Panc1 (cell line): ENCODE results near the gene TRIML2.

Experiments used
- POLR2AphosphoS5 ChIP-seq: IDR thresholded peaks from 2 replicates; pipeline ENCODE4 v1.6.1; 2012; ENCODE audit warnings: mild to moderate bottlenecking, low read depth, low read length, moderate library complexity
- TF ChIP-seq, protein P1 (sequence below): fragments of 450-650 bp; IDR thresholded peaks from 2 replicates; pipeline ENCODE4 v1.5.1; 2017; ENCODE audit warnings: mild to moderate bottlenecking

DNA sequence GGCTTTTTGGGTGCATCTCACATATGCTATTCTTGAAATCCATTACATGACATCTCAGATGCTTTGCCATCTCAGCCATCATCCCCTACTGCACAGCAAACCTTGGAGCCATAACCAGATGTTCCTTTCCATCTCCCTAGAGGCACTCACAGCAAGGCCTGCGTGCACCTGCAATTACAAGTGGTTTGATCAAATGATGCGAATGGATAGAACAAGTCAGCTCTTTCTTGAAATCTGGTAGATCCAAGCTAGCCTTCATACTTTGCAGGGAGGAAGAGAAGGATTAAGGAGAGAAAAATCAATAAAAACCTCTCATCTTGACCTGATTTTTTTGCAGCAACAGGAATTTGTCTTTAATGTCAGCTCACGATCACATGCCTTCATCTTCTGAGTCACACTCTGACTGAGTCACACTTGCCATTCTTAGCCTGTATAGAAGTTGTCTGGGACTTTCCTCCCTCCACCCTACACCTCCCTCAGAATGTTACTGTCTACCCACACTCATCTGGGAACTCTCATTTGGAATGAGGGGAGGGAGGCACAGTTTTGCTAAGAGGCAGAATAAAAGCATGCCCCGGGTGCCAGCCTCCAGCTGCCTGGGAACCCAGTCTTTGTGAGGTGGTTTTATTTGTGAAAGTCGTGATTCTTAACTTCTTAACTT is 17.9 kb upstream of the TRIML2 start:
- TF ChIP-seq, protein P1, sequence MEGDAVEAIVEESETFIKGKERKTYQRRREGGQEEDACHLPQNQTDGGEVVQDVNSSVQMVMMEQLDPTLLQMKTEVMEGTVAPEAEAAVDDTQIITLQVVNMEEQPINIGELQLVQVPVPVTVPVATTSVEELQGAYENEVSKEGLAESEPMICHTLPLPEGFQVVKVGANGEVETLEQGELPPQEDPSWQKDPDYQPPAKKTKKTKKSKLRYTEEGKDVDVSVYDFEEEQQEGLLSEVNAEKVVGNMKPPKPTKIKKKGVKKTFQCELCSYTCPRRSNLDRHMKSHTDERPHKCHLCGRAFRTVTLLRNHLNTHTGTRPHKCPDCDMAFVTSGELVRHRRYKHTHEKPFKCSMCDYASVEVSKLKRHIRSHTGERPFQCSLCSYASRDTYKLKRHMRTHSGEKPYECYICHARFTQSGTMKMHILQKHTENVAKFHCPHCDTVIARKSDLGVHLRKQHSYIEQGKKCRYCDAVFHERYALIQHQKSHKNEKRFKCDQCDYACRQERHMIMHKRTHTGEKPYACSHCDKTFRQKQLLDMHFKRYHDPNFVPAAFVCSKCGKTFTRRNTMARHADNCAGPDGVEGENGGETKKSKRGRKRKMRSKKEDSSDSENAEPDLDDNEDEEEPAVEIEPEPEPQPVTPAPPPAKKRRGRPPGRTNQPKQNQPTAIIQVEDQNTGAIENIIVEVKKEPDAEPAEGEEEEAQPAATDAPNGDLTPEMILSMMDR, result no peak
- no peak for TF ChIP-seq POLR2AphosphoS5
